Left renal cortex interstitium (tissue), 4 donors: ENCODE results near the gene CBY1. TPM values are rescaled to one million over a fixed set of nuclear protein-coding genes. Genes with fewer than 3 reads are reported as not detected.
A peak's percentile ranks its signal among the peaks of the same experiment; 100 is the strongest.

Source experiments
- DNase-seq, 4 donors: peaks; one replicate each; pipeline ENCODE4 v3.0.0-alpha.2; 2013; ENCODE audit warnings: low read depth in 4 of 4, low spot score in 2 of 4, missing footprints in 1 of 4
- polyA plus RNA-seq, 4 donors: library from polyadenylated mRNA; unstranded; fragments of 120-200 nt; gene quantifications; one replicate each; pipeline ENCODE4 v1.2.1, GENCODE V29; 2013; ENCODE audit not compliant: insufficient read length in 4 of 4

Gene CBY1
- polyA plus RNA-seq, 4 donors = 58.4 to 60.8 (median 59.9) TPM

GRCh38 chr22:38645430-38645829 is 11.0 kb upstream of the CBY1 start:
- no peak for DNase-seq

- DNase-seq = no peak
These were observed 6.5 kb upstream of the CBY1 start for GRCh38 chr22:38649841-38650522.

- no peak for DNase-seq
These were observed 3.6 kb upstream of the CBY1 start for GRCh38 chr22:38652859-38653258.

- no peak for DNase-seq
These were observed 2.7 kb upstream of the CBY1 start for GRCh38 chr22:38653741-38654140.

- peak; percentile 5 to 28 (median 10) for DNase-seq
These were observed 751 bp upstream of the CBY1 start for GRCh38 chr22:38655519-38656255.

- DNase-seq = peak in 2 of 4 donors; percentile 2 to 13
These were observed 839 bp downstream of the CBY1 start for GRCh38 chr22:38657045-38657909.

- DNase-seq = no peak
These were observed 18.4 kb downstream of the CBY1 start for GRCh38 chr22:38674888-38675287.

- DNase-seq = no peak
These were observed 19.4 kb downstream of the CBY1 start for GRCh38 chr22:38675833-38676232.

GRCh38 chr22:38681582-38682335 is 25.3 kb downstream of the CBY1 start, which contains the start of gene TOMM22:
TOMM22 (plus strand) TSS chr22:38681957; CDS start chr22:38681979, 22 bp downstream.
- DNase-seq = peak in 3 of 4 donors; percentile 48 to 77 (median 71)

GRCh38 chr22:38684895-38685294 is 28.5 kb downstream of the CBY1 start:
- no peak for DNase-seq

- no peak for DNase-seq
These were observed 29.3 kb downstream of the CBY1 start for GRCh38 chr22:38685761-38686160.

GRCh38 chr22:38689651-38690050 is 33.2 kb downstream of the CBY1 start:
- DNase-seq = no peak

- no peak for DNase-seq
These were observed 37.6 kb downstream of the CBY1 start for GRCh38 chr22:38694049-38694448.

GRCh38 chr22:38694940-38695339 is 38.5 kb downstream of the CBY1 start:
- DNase-seq = no peak

GRCh38 chr22:38696606-38697424 is 40.4 kb downstream of the CBY1 start:
- DNase-seq = no peak

GRCh38 chr22:38697425-38698089 is 41.1 kb downstream of the CBY1 start:
- DNase-seq = no peak

GRCh38 chr22:38698407-38699094 is 42.1 kb downstream of the CBY1 start:
- DNase-seq = no peak

- no peak for DNase-seq
These were observed 42.7 kb downstream of the CBY1 start for GRCh38 chr22:38699143-38699542.
